ENCODE measurements around the gene ZNF91. TPM values are rescaled to one million over a fixed set of nuclear protein-coding genes. Genes with fewer than 3 reads are reported as not detected.
"Not testable (repeated sequence)": the region's sequence is repeated elsewhere in the genome, so short reads cannot be mapped to it uniquely, and the experiment has no call there.

Gene ZNF91
- total RNA-seq, 4 donors from 2014 or later = 50.2 to 180 (median 92.3) TPM

DNA sequence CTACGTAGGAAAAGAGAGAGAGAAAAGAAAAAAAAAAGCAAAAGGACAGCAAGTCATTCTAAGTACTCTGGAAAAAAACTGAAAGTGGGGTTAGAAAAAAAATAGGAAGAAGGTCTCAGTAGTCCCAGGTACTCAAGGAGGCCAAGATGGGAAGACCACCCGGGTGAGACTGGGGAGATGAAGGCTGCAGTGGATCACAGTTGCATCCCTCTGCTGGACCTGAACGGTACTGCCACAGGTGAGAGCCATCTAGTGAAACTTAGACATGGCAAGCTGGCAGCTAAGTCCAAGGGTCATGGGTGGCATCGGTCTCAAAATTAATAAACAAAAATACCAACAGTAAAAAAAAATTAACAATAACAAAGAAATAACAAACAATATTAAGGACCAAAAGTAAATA, 41.0 kb upstream of the ZNF91 start:
- no peaks in the 10 kb centered on the region for H3K27me3 ChIP-seq
- H3K36me3 ChIP-seq = no peaks in the 10 kb centered on the region
- no peak for DNase-seq (ENCODE audit: low spot score in 2 of 2)
- 76% methylated on average over 4 of the region's 4 CpGs for WGBS
- TF ChIP-seq POLR2A (IDR thresholded peaks at IDR 0.05) (no peak), POLR2AphosphoS5 (IDR thresholded peaks at IDR 0.05) (no peak), EP300 (IDR thresholded peaks at IDR 0.05) (no peak), CTCF (IDR thresholded peaks at IDR 0.05) (no peak)
- peaks cover 8% of the 10 kb centered on the region for H3K9me3 ChIP-seq
- H3K27ac ChIP-seq = no peak overlapping the region
- no peak overlapping the region for H3K4me3 ChIP-seq
- no peaks in the 10 kb centered on the region for H3K4me1 ChIP-seq

- Histone ChIP-seq H3K9me3 (no peaks in the 10 kb centered on the region), H3K36me3 (no peaks in the 10 kb centered on the region), H3K4me3 (no peak overlapping the region), H3K27ac (no peak overlapping the region), H3K4me1 (peaks cover 2% of the 10 kb centered on the region), H3K27me3 (no peaks in the 10 kb centered on the region)
- WGBS = 48% methylated on average over 5 of the region's 5 CpGs
- no peak for DNase-seq (ENCODE audit: low spot score in 2 of 2)
- TF ChIP-seq CTCF (IDR thresholded peaks at IDR 0.05) (no peak), EP300 (IDR thresholded peaks at IDR 0.05) (no peak), POLR2AphosphoS5 (IDR thresholded peaks at IDR 0.05) (no peak), POLR2A (IDR thresholded peaks at IDR 0.05) (no peak)
These were observed 25.6 kb upstream of the ZNF91 start for GRCh38 chr19:23420824-23421223.

DNA sequence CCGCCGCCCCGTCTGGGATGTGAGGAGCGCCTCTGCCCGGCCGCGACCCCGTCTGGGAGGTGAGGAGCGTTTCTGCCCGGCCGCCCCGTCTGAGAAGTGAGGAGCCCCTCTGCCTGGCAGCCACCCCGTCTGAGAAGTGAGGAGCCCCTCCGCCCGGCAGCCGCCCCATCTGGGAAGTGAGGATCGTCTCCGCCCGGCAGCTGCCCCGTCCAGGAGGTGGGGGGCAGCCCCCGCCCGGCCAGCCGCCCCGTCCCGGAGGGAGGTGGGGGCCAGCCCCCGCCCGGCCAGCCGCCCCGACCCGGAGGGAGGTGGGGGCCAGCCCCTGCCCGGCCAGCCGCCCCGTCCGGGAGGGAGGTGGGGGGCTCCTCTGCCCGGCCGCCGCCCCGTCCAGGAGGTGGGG, 24.0 kb upstream of the ZNF91 start:
- H3K27me3 ChIP-seq, H3K27ac ChIP-seq: not testable (repeated sequence)
- 87% methylated on average over 14 of the region's 38 CpGs for WGBS

DNA sequence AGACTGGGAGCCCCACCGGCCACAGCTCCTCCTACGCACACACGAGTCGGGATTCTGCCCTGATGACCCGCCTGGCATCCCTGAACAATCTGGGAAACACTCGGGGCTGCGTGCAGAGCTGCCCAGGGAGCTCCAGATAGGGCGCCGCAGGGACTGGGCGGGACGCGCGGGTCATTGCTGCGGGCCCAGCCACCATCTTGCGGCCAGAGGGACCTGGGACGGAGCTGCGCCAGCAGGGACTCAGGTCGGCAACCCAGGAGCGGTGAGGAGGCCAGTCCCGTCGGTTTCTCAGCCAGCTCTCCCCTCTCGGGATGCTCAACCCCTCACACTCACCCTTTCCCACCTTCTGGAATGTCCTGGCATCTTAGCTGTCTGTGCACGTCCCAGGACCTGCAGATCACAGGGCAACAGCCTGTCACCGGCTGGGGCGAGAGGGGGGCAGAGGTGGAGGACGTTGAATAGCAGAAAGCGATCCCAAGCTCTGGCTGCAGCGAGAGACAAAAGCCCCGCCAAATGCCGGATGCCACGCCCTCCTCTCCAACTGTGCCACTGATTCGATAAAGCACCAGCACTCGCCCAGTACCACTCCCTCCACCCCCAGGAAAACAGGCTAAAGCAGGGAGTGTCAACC, 20.4 kb upstream of the ZNF91 start:
- H3K9me3 ChIP-seq = no peaks in the 10 kb centered on the region
- H3K27me3 ChIP-seq = no peaks in the 10 kb centered on the region
- TF ChIP-seq EP300 (IDR thresholded peaks at IDR 0.05) = no peak
- TF ChIP-seq POLR2A (IDR thresholded peaks at IDR 0.05) = no peak
- no peak for TF ChIP-seq CTCF (IDR thresholded peaks at IDR 0.05)
- TF ChIP-seq POLR2AphosphoS5 (IDR thresholded peaks at IDR 0.05) = no peak
- H3K36me3 ChIP-seq = no peaks in the 10 kb centered on the region
- H3K4me3 ChIP-seq = peak overlapping the region; percentile 48
- no peak overlapping the region for H3K27ac ChIP-seq
- peaks cover 10% of the 10 kb centered on the region for H3K4me1 ChIP-seq
- WGBS = 2% methylated on average over 11 of the region's 33 CpGs
- DNase-seq (ENCODE audit: low spot score in 2 of 2) = no peak

More for the DNA sequence above, 24.0 kb upstream of the ZNF91 start:
- H3K4me1 ChIP-seq = peaks cover 10% of the 10 kb centered on the region
- not testable (repeated sequence) for H3K4me3 ChIP-seq; H3K9me3 ChIP-seq; H3K36me3 ChIP-seq; DNase-seq (ENCODE audit: low spot score in 2 of 2)

- peak overlapping the region; percentile 48 for H3K4me3 ChIP-seq
- H3K27ac ChIP-seq = no peak overlapping the region
- peaks cover 10% of the 10 kb centered on the region for H3K4me1 ChIP-seq
- WGBS = 18% methylated on average over 13 of the region's 13 CpGs
- no peaks in the 10 kb centered on the region for H3K27me3 ChIP-seq
- no peaks in the 10 kb centered on the region for H3K36me3 ChIP-seq
- H3K9me3 ChIP-seq = no peaks in the 10 kb centered on the region
- no peak for TF ChIP-seq POLR2A (IDR thresholded peaks at IDR 0.05)
- TF ChIP-seq EP300 (IDR thresholded peaks at IDR 0.05) = no peak
- TF ChIP-seq POLR2AphosphoS5 (IDR thresholded peaks at IDR 0.05) = no peak
- no peak for TF ChIP-seq CTCF (IDR thresholded peaks at IDR 0.05)
- no peak for DNase-seq (ENCODE audit: low spot score in 2 of 2)
These were observed 19.8 kb upstream of the ZNF91 start for GRCh38 chr19:23415034-23415433.

DNA sequence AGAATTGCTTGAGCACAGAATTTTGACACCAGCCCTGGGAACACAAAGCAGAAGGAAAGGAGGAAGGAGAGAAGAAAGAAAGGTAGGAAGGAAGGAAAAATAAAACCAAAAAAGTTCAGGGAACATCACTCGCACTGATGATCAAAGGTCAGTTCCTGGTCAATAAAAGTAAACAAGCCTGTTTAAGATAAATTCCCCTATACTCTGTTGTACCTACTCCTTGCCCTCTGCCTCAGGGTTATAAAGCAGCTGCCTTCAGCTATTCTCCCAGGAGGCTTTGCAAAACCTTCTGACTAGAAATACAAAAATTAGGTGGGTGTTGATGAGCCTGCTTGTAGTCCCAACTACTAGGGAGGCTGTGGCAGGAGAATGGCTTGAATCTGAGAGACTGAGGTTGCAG, 14.9 kb upstream of the ZNF91 start:
- no peak for DNase-seq (ENCODE audit: low spot score in 2 of 2)
- Histone ChIP-seq H3K36me3 (no peaks in the 10 kb centered on the region), H3K27me3 (no peaks in the 10 kb centered on the region), H3K4me1 (peaks cover 2% of the 10 kb centered on the region), H3K27ac (no peak overlapping the region), H3K4me3 (no peak overlapping the region), H3K9me3 (no peaks in the 10 kb centered on the region)
- no peak for TF ChIP-seq EP300 (IDR thresholded peaks at IDR 0.05)
- no peak for TF ChIP-seq POLR2AphosphoS5 (IDR thresholded peaks at IDR 0.05)
- no peak for TF ChIP-seq POLR2A (IDR thresholded peaks at IDR 0.05)
- TF ChIP-seq CTCF (IDR thresholded peaks at IDR 0.05) = no peak
- 90% methylated on average over 1 of the region's 1 CpG for WGBS
